Fibroblast of pulmonary artery (primary cell): ENCODE measurements around the gene CDADC1.
"Not testable (repeated sequence)": the region's sequence is repeated elsewhere in the genome, so short reads cannot be mapped to it uniquely, and the experiment has no call there.

Experiments
- DNase-seq: peaks from one replicate; pipeline ENCODE4 v3.0.0-alpha.2; 2010; ENCODE audit warnings: low read depth
- H3K4me3 ChIP-seq: replicated peaks from 2 replicates; pipeline ENCODE4 v1.5.1; 2011; ENCODE audit warnings: low read depth, mild to moderate bottlenecking, control low read depth, low read length, moderate library complexity
- TF ChIP-seq, protein P1 (sequence below): IDR thresholded peaks from 2 replicates; pipeline ENCODE4 v1.5.1; 2011; ENCODE audit warnings: mild to moderate bottlenecking, control low read depth, low read length, inconsistent platforms; ENCODE audit errors: missing control alignments

CDADC1 gene

GRCh38 chr13:49288458-49288857 is 40.7 kb downstream of the CDADC1 start:
- no peak overlapping the region for H3K4me3 ChIP-seq
- TF ChIP-seq, protein P1, sequence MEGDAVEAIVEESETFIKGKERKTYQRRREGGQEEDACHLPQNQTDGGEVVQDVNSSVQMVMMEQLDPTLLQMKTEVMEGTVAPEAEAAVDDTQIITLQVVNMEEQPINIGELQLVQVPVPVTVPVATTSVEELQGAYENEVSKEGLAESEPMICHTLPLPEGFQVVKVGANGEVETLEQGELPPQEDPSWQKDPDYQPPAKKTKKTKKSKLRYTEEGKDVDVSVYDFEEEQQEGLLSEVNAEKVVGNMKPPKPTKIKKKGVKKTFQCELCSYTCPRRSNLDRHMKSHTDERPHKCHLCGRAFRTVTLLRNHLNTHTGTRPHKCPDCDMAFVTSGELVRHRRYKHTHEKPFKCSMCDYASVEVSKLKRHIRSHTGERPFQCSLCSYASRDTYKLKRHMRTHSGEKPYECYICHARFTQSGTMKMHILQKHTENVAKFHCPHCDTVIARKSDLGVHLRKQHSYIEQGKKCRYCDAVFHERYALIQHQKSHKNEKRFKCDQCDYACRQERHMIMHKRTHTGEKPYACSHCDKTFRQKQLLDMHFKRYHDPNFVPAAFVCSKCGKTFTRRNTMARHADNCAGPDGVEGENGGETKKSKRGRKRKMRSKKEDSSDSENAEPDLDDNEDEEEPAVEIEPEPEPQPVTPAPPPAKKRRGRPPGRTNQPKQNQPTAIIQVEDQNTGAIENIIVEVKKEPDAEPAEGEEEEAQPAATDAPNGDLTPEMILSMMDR: no peak
- no peak for DNase-seq

GRCh38 chr13:49292742-49293486 is 45.2 kb downstream of the CDADC1 start:
- TF ChIP-seq, protein P1: no peak
- peak; percentile 92 for DNase-seq
- H3K4me3 ChIP-seq: no peak overlapping the region

GRCh38 chr13:49294723-49295122 is 47.0 kb downstream of the CDADC1 start:
- H3K4me3 ChIP-seq, DNase-seq: not testable (repeated sequence)

DNA sequence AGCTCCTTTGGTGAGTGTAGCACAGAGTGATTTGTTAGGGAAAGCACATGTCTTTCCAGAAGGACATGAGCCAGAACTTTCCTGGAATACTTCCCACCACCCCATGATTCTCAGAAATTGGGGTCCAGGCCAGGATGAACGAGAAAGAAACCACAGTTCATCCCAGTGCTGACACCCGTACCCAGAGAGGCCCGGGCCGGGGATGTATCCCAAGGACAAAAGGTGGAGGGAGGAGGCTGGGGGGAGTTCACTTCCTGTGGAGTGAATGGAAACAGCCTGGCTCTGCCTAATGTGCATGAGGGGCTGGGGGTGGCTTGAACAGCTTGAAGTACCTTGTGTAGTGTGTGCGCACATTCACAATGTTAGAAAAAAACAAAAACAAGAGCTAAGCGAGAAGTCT is 47.5 kb downstream of the CDADC1 start:
- DNase-seq: no peak
- H3K4me3 ChIP-seq: no peak overlapping the region
- TF ChIP-seq, protein P1: no peak

GRCh38 chr13:49296659-49297058 is 48.9 kb downstream of the CDADC1 start:
- no peak overlapping the region for H3K4me3 ChIP-seq
- TF ChIP-seq, protein P1: no peak
- no peak for DNase-seq

DNA sequence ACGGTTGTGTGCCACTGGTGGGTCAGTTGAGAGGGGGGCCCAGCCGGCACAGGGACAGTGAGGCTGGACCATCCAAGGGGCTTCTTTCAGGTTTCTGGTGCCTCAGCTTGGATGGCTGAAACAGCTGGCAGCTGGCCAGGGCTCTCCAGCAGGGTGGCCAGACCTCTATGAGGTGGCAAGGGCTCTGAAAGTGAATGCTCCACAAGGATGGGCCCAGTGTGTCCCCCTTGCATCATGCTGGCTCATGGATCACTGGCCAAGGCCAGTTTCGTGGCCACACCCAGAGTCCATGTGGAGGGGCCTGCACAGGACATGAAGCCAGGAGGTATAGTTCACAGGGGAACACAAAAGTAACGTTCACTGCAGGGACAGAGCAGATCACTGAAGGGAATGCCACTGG is 49.6 kb downstream of the CDADC1 start:
- H3K4me3 ChIP-seq: no peak overlapping the region
- TF ChIP-seq, protein P1: no peak
- DNase-seq: no peak

DNA sequence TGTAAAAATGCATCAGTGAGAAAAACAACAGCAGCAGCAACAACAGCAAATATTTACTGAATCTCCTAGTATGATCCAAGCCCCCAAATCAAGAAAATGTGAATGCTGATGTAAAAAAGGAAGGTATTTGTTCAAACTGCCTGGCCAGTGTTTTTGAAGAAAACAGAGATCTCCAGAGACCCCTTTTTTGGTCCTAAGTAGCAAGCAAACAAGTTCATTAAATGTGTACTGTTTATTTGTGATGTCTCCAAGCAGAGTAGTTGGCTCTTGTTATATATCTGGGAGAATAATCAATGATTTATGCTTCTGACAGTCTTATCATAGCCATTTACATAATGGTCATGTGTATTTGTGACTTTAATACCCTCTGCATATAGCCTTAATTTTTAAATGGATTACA is 50.7 kb downstream of the CDADC1 start:
- H3K4me3 ChIP-seq: no peak overlapping the region
- DNase-seq: no peak
- TF ChIP-seq, protein P1: no peak
